Neural cell (in vitro differentiated cells): Measurements from ENCODE around the gene BCAP31. TPM values are rescaled to one million over a fixed set of nuclear protein-coding genes. Genes with fewer than 3 reads are reported as not detected.

Source experiments
- H2AFZ ChIP-seq: fragments of 200-600, 300-800 bp; sonication (generic), shearing (Covaris generic); 2 replicates; pipeline ENCODE4 v1.6.0; 2014; ENCODE audit warnings: low read depth, mild to moderate bottlenecking, antibody characterized with exemption, low read length, moderate library complexity
- H3F3A ChIP-seq: fragments of 200-600 bp; shearing (Covaris generic); 2 replicates; pipeline ENCODE4 v1.6.1; 2016; ENCODE audit warnings: mild to moderate bottlenecking, moderate library complexity, mixed read lengths, antibody characterized with exemption, low read length; ENCODE audit not compliant: insufficient read depth, poor library complexity, severe bottlenecking
- H3K27ac ChIP-seq: fragments of 200-600, 300-800 bp; sonication (generic), shearing (Covaris generic); 2 replicates; pipeline ENCODE4 v1.5.1; 2014; ENCODE audit warnings: mild to moderate bottlenecking, low read length, moderate library complexity
- H3K27me3 ChIP-seq: fragments of 300-800, 200-600 bp; sonication (generic), shearing (Covaris generic); 2 replicates; pipeline ENCODE4 v1.6.0; 2014; ENCODE audit warnings: mild to moderate bottlenecking, low read depth, low read length, moderate library complexity; ENCODE audit not compliant: insufficient read depth
- H3K36me3 ChIP-seq: fragments of 300-800, 200-600 bp; sonication (generic), shearing (Covaris generic); 2 replicates; pipeline ENCODE4 v1.5.1; 2014; ENCODE audit warnings: mild to moderate bottlenecking, antibody characterized with exemption, low read length, moderate library complexity; ENCODE audit not compliant: insufficient read depth
- H3K4me2 ChIP-seq: fragments of 300-800, 200-600 bp; sonication (generic), shearing (Covaris generic); 2 replicates; pipeline ENCODE4 v1.6.0; 2014; ENCODE audit warnings: mild to moderate bottlenecking, low read length
- H3K4me3 ChIP-seq: fragments of 300-800, 200-600 bp; sonication (generic), shearing (Covaris generic); 2 replicates; pipeline ENCODE4 v1.5.1; 2014; ENCODE audit warnings: mild to moderate bottlenecking, low read length, moderate library complexity
- H3K79me2 ChIP-seq: fragments of 200-600 bp; shearing (Covaris generic); replicated peaks from 2 replicates; pipeline ENCODE4 v1.6.0; 2014; ENCODE audit warnings: mild to moderate bottlenecking, low read length, moderate library complexity; ENCODE audit not compliant: insufficient read depth
- H3K9ac ChIP-seq: fragments of 300-800, 200-600 bp; sonication (generic), shearing (Covaris generic); 2 replicates; pipeline ENCODE4 v1.6.1; 2016; ENCODE audit warnings: mild to moderate bottlenecking, low read length, mixed read lengths
- H3K9me2 ChIP-seq: fragments of 200-600 bp; shearing (Covaris generic); 2 replicates; pipeline ENCODE4 v1.6.1; 2016; ENCODE audit warnings: mild to moderate bottlenecking, low read length, mixed read lengths; ENCODE audit not compliant: insufficient read depth
- H3K9me3 ChIP-seq: fragments of 200-600, 300-800 bp; sonication (generic), shearing (Covaris generic); 2 replicates; pipeline ENCODE4 v1.6.1; 2016; ENCODE audit warnings: mild to moderate bottlenecking, mixed run types, low read length, moderate library complexity, mixed read lengths
- H4K20me1 ChIP-seq: fragments of 200-600 bp; shearing (Covaris generic); 2 replicates; pipeline ENCODE4 v1.6.1; 2016; ENCODE audit warnings: mild to moderate bottlenecking, mixed run types; ENCODE audit not compliant: insufficient read depth
- EP300 ChIP-seq: fragments of 450-650 bp; conservative IDR thresholded peaks from 2 replicates; pipeline ENCODE4 v1.6.1; 2014; ENCODE audit warnings: antibody characterized with exemption, mild to moderate bottlenecking, moderate library complexity; ENCODE audit not compliant: poor library complexity, severe bottlenecking
- EZH2 ChIP-seq: fragments of 200-600, 300-800 bp; shearing (Covaris generic), sonication (generic); IDR thresholded peaks from 2 replicates; pipeline ENCODE4 v1.6.1; 2014; ENCODE audit warnings: antibody characterized with exemption, low read length, borderline replicate concordance, mild to moderate bottlenecking; ENCODE audit not compliant: insufficient read depth, poor library complexity, severe bottlenecking
- MXI1 ChIP-seq: fragments of 450-650 bp; conservative IDR thresholded peaks from 2 replicates; pipeline ENCODE4 v1.6.1; 2014; ENCODE audit warnings: antibody characterized with exemption, mild to moderate bottlenecking; ENCODE audit not compliant: poor library complexity, severe bottlenecking
- POLR2AphosphoS5 ChIP-seq: IDR thresholded peaks from 2 replicates; pipeline ENCODE4 v1.6.1; 2012
- RAD21 ChIP-seq: fragments of 450-650 bp; conservative IDR thresholded peaks from 2 replicates; pipeline ENCODE4 v1.6.1; 2014; ENCODE audit warnings: antibody characterized with exemption, mild to moderate bottlenecking, moderate library complexity
- SMC3 ChIP-seq: fragments of 450-650 bp; conservative IDR thresholded peaks from 2 replicates; pipeline ENCODE4 v1.6.1; 2014; ENCODE audit warnings: antibody characterized with exemption, mild to moderate bottlenecking, moderate library complexity; ENCODE audit not compliant: poor library complexity
- TAF1 ChIP-seq: IDR thresholded peaks from 2 replicates; pipeline ENCODE4 v1.6.1; 2012; ENCODE audit warnings: low read depth
- polyA plus RNA-seq: library from polyadenylated mRNA; depleted of rRNA; stranded (reverse); fragments of >200 nt; gene quantifications from 2 replicates; pipeline ENCODE4 v1.2.3, GENCODE V29; 2014
- TF ChIP-seq, protein P1 (sequence below): IDR thresholded peaks from 2 replicates; pipeline ENCODE4 v1.6.1; 2012; ENCODE audit warnings: borderline replicate concordance
- TF ChIP-seq, protein P2 (sequence below): fragments of 450-650 bp; IDR thresholded peaks from 2 replicates; pipeline ENCODE4 v1.5.1; 2014; ENCODE audit warnings: antibody characterized with exemption, mild to moderate bottlenecking, moderate library complexity; ENCODE audit not compliant: poor library complexity, severe bottlenecking

BCAP31 gene
- polyA plus RNA-seq, 1 donor from 2014 or later, result 182 TPM

GRCh38 chrX:153736871-153737441 is 12.8 kb upstream of the BCAP31 start:
- H4K20me1 ChIP-seq, result no peaks in the 10 kb centered on the region
- H3K9ac ChIP-seq, result no peak overlapping the region
- H3K9me3 ChIP-seq, result no peaks in the 10 kb centered on the region
- H3K4me3 ChIP-seq, result no peak overlapping the region
- TF ChIP-seq RAD21 (no peak), SMC3 (no peak), EP300 (no peak), POLR2AphosphoS5 (no peak), TAF1 (no peak), MXI1 (no peak), EZH2 (no peak)
- TF ChIP-seq, protein P1, sequence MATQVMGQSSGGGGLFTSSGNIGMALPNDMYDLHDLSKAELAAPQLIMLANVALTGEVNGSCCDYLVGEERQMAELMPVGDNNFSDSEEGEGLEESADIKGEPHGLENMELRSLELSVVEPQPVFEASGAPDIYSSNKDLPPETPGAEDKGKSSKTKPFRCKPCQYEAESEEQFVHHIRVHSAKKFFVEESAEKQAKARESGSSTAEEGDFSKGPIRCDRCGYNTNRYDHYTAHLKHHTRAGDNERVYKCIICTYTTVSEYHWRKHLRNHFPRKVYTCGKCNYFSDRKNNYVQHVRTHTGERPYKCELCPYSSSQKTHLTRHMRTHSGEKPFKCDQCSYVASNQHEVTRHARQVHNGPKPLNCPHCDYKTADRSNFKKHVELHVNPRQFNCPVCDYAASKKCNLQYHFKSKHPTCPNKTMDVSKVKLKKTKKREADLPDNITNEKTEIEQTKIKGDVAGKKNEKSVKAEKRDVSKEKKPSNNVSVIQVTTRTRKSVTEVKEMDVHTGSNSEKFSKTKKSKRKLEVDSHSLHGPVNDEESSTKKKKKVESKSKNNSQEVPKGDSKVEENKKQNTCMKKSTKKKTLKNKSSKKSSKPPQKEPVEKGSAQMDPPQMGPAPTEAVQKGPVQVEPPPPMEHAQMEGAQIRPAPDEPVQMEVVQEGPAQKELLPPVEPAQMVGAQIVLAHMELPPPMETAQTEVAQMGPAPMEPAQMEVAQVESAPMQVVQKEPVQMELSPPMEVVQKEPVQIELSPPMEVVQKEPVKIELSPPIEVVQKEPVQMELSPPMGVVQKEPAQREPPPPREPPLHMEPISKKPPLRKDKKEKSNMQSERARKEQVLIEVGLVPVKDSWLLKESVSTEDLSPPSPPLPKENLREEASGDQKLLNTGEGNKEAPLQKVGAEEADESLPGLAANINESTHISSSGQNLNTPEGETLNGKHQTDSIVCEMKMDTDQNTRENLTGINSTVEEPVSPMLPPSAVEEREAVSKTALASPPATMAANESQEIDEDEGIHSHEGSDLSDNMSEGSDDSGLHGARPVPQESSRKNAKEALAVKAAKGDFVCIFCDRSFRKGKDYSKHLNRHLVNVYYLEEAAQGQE, result no peak
- TF ChIP-seq, protein P2, sequence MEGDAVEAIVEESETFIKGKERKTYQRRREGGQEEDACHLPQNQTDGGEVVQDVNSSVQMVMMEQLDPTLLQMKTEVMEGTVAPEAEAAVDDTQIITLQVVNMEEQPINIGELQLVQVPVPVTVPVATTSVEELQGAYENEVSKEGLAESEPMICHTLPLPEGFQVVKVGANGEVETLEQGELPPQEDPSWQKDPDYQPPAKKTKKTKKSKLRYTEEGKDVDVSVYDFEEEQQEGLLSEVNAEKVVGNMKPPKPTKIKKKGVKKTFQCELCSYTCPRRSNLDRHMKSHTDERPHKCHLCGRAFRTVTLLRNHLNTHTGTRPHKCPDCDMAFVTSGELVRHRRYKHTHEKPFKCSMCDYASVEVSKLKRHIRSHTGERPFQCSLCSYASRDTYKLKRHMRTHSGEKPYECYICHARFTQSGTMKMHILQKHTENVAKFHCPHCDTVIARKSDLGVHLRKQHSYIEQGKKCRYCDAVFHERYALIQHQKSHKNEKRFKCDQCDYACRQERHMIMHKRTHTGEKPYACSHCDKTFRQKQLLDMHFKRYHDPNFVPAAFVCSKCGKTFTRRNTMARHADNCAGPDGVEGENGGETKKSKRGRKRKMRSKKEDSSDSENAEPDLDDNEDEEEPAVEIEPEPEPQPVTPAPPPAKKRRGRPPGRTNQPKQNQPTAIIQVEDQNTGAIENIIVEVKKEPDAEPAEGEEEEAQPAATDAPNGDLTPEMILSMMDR, result no peak
- no peaks in the 10 kb centered on the region for H3K79me2 ChIP-seq
- no peaks in the 10 kb centered on the region for H3K9me2 ChIP-seq
- H3K4me2 ChIP-seq, result no peak overlapping the region
- H3K27me3 ChIP-seq, result no peaks in the 10 kb centered on the region
- no peaks in the 10 kb centered on the region for H3K36me3 ChIP-seq
- H2AFZ ChIP-seq, result no peak overlapping the region
- no peaks in the 10 kb centered on the region for H3F3A ChIP-seq
- H3K27ac ChIP-seq, result no peak overlapping the region

- H4K20me1 ChIP-seq, result no peaks in the 10 kb centered on the region
- no peak overlapping the region for H3K4me2 ChIP-seq
- no peak overlapping the region for H3K4me3 ChIP-seq
- no peaks in the 10 kb centered on the region for H3F3A ChIP-seq
- no peaks in the 10 kb centered on the region for H3K36me3 ChIP-seq
- no peak overlapping the region for H2AFZ ChIP-seq
- H3K9ac ChIP-seq, result no peak overlapping the region
- H3K9me2 ChIP-seq, result no peaks in the 10 kb centered on the region
- H3K27me3 ChIP-seq, result no peaks in the 10 kb centered on the region
- TF ChIP-seq, protein P1, result no peak
- TF ChIP-seq EP300 (no peak), TAF1 (no peak), RAD21 (no peak), POLR2AphosphoS5 (no peak), MXI1 (no peak), SMC3 (no peak), EZH2 (no peak)
- TF ChIP-seq, protein P2, result no peak
- H3K9me3 ChIP-seq, result no peaks in the 10 kb centered on the region
- H3K79me2 ChIP-seq, result no peaks in the 10 kb centered on the region
- H3K27ac ChIP-seq, result no peak overlapping the region
Measured at GRCh38 chrX:153736071-153736820, 12.1 kb upstream of the BCAP31 start.
